GM12865 (cell line): ENCODE results near the gene TMEM217.
A peak's percentile ranks its signal among the peaks of the same experiment; 100 is the strongest.

Experiments used
- DNase-seq: peaks from one replicate; pipeline ENCODE4 v3.0.0; 2010; ENCODE audit warnings: low read depth
- H3K4me3 ChIP-seq: 2 replicates; pipeline ENCODE4 v1.5.1; 2011; ENCODE audit warnings: mild to moderate bottlenecking, low read depth, low read length, control low read depth
- CTCF ChIP-seq: IDR thresholded peaks from 2 replicates; pipeline ENCODE4 v1.5.1; 2011; ENCODE audit warnings: low read length, control low read depth, low read depth, inconsistent platforms; ENCODE audit not compliant: insufficient read depth; ENCODE audit errors: missing control alignments

The TMEM217 gene

GRCh38 chr6:37288247-37288646, 30.3 kb upstream of the TMEM217 start:
- H3K4me3 ChIP-seq: no peak overlapping the region
- no peak for DNase-seq
- no peak for TF ChIP-seq CTCF

DNA sequence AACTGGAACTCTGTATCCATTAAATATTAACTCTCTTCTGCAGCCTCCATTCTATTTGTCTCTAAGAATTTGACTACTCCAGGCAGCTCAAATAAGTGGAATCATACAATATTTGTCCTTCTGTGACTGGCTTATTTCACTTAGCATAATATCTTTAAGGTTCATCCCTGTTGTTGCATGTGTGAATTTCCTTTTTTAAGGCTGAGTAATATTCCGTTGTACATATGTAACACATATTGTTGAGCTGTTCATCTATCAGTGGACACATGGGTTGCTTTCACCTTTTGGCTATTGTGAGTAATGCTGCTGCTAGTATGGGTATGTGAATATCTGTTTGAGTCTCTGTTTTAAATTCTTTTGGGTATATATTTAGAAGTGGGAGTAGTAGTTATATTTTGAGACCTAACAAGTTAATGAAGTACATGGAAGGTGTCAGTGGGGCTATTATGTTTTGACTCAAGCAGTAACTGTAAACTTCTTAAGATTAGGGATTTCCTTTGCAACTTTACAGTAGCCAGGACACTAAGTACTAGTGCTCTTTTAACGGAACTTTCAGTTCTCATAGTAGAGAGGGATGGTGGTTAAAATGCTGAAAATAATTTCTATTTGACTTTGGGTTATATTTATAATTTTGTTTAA, 29.7 kb upstream of the TMEM217 start:
- DNase-seq: peak; percentile 72
- TF ChIP-seq CTCF: no peak
- H3K4me3 ChIP-seq: no peak overlapping the region

DNA sequence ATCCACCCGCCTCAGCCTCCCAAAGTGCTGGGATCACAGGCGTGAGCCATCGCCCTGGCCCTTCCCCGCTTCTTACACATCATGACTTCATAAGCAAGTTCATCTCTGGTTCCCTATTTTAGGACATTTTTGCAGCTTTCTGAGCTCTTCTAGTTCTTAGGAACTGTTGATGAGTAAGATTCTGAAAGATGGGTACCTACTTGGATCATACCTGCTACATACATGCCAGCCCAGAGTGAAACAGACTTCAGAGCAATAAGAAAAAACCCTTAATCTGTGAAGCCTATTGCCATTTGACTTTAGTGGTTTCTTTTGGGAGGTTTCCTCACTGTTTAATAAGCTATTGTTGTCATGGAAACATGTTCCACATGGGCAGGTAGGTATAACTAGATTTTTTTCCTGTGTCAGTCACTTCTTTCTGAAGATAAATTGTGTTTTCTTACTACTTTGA, 27.9 kb upstream of the TMEM217 start:
- H3K4me3 ChIP-seq: no peak overlapping the region
- DNase-seq: peak; percentile 55
- TF ChIP-seq CTCF: no peak

GRCh38 chr6:37284781-37285180, 26.8 kb upstream of the TMEM217 start:
- DNase-seq: no peak
- no peak overlapping the region for H3K4me3 ChIP-seq
- no peak for TF ChIP-seq CTCF

DNA sequence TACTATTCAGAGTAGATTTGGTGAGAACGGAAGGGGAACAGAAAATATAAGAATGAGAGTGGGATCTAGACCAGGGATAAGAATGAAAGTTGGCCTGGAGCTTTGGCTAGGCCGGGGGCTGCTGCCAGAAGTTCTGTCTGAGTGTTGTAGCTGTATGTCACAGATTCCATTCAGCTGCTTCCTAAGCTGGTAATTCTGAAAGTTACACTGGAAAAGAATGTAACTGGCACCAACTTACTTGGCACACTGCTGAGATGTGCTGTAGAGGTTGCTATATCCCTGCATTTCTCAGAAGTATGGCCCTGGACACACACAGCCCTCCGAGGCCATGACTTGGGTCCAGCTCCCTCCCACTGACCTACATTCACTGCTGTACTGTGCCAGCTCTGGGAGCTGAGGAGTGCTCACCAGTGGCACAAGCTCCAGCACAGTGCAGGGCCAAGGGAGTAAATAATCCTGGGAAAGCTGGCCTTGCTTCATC, 25.8 kb upstream of the TMEM217 start:
- H3K4me3 ChIP-seq: no peak overlapping the region
- DNase-seq: no peak
- no peak for TF ChIP-seq CTCF

- DNase-seq: no peak
- TF ChIP-seq CTCF: no peak
- no peak overlapping the region for H3K4me3 ChIP-seq
These were observed 25.3 kb upstream of the TMEM217 start for GRCh38 chr6:37283268-37283667.

DNA sequence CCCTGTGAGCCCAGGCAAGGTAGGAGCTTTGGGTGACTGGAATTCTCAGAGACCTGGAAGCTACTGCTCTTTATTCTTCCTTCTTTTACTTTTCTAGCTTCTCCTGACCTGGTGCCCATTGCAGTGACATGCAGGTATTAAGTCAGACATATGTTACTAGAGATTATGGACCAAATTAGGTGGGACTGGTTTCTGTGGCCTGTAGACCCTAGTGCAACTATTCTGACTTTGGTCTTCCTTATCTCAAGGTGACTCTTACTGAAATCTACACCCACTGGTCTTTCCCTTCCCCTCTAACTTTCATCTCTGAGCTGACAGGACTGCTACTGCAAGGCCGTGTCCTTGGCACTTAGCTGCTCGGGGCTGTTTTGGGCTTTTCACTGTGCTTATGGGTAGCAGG, 24.4 kb upstream of the TMEM217 start:
- H3K4me3 ChIP-seq: no peak overlapping the region
- no peak for TF ChIP-seq CTCF

More for the DNA sequence above, 24.4 kb upstream of the TMEM217 start:
- DNase-seq: no peak
